GM19324 (cell line): ENCODE data around the gene IFNA14.

Source experiments
- ATAC-seq: cut with Tn5 transposase; IDR thresholded peaks from one replicate; pipeline ENCODE4 v1.9.1; 2021; ENCODE audit warnings: mild to moderate bottlenecking, moderate library complexity; ENCODE audit not compliant: unreplicated experiment, low FRiP score

The IFNA14 gene

GRCh38 chr9:21239911-21240310, at the start of gene IFNA14:
Gene IFNA14 (minus strand): TSS chr9:21240005. CDS start chr9:21239935, 70 bp downstream.
- no peak for ATAC-seq

- ATAC-seq, result no peak
These were observed 47.5 kb upstream of the IFNA14 start for GRCh38 chr9:21287280-21287679.

- ATAC-seq, result no peak
These were observed 46.9 kb upstream of the IFNA14 start for GRCh38 chr9:21286659-21287058.

GRCh38 chr9:21286099-21286498, 46.3 kb upstream of the IFNA14 start:
- ATAC-seq, result no peak

- ATAC-seq, result no peak
These were observed 41.5 kb upstream of the IFNA14 start for GRCh38 chr9:21281275-21281674.

- peak; percentile 3 for ATAC-seq
These were observed 28.5 kb upstream of the IFNA14 start for GRCh38 chr9:21268347-21268657.

GRCh38 chr9:21267485-21268346, 27.9 kb upstream of the IFNA14 start:
- peak; percentile 52 for ATAC-seq

GRCh38 chr9:21266733-21267484, 27.1 kb upstream of the IFNA14 start:
- no peak for ATAC-seq

GRCh38 chr9:21265421-21266189, 25.8 kb upstream of the IFNA14 start:
- ATAC-seq, result peak; percentile 44

- ATAC-seq, result no peak
These were observed 15.9 kb upstream of the IFNA14 start for GRCh38 chr9:21255538-21256212.

GRCh38 chr9:21252721-21253547, 13.1 kb upstream of the IFNA14 start:
- peak; percentile 60 for ATAC-seq

- ATAC-seq, result no peak
These were observed 11.8 kb upstream of the IFNA14 start for GRCh38 chr9:21251638-21252037.

- ATAC-seq, result no peak
These were observed 11.4 kb upstream of the IFNA14 start for GRCh38 chr9:21251190-21251589.

GRCh38 chr9:21244836-21245235, 5.0 kb upstream of the IFNA14 start:
- no peak for ATAC-seq

- ATAC-seq, result peak; percentile 16
These were observed 3.5 kb downstream of the IFNA14 start for GRCh38 chr9:21236360-21236714.

GRCh38 chr9:21235468-21236359, 4.1 kb downstream of the IFNA14 start:
- peak; percentile 77 for ATAC-seq

- ATAC-seq, result no peak
These were observed 5.6 kb downstream of the IFNA14 start for GRCh38 chr9:21234153-21234687.

- ATAC-seq, result no peak
These were observed 6.5 kb downstream of the IFNA14 start for GRCh38 chr9:21233258-21233657.
